GM10847 (cell line): ENCODE data around the gene MINPP1.

Source experiments
- POLR2A ChIP-seq: IDR thresholded peaks from 2 replicates; pipeline ENCODE4 v1.6.1; 2011; ENCODE audit not compliant: insufficient read length; ENCODE audit errors: extremely low read depth

The MINPP1 gene

GRCh38 chr10:87565010-87565409 is 60.3 kb downstream of the MINPP1 start:
- no peak for TF ChIP-seq POLR2A

- TF ChIP-seq POLR2A: no peak
Observed at GRCh38 chr10:87575851-87576250, 71.2 kb downstream of the MINPP1 start.

- no peak for TF ChIP-seq POLR2A
Observed at GRCh38 chr10:87578160-87578841, 73.6 kb downstream of the MINPP1 start.

GRCh38 chr10:87578842-87579401 is 74.2 kb downstream of the MINPP1 start:
- TF ChIP-seq POLR2A: no peak

- TF ChIP-seq POLR2A: no peak
Observed at GRCh38 chr10:87579563-87579962, 74.9 kb downstream of the MINPP1 start.

- TF ChIP-seq POLR2A: no peak
Observed at GRCh38 chr10:87580016-87580415, 75.3 kb downstream of the MINPP1 start.

GRCh38 chr10:87585565-87586514 is 81.1 kb downstream of the MINPP1 start:
- no peak for TF ChIP-seq POLR2A

GRCh38 chr10:87589645-87590051 is 85.0 kb downstream of the MINPP1 start:
- TF ChIP-seq POLR2A: no peak

GRCh38 chr10:87590705-87591588 is 86.3 kb downstream of the MINPP1 start:
- no peak for TF ChIP-seq POLR2A

GRCh38 chr10:87591589-87591886 is 86.8 kb downstream of the MINPP1 start:
- TF ChIP-seq POLR2A: no peak

- no peak for TF ChIP-seq POLR2A
Observed at GRCh38 chr10:87593702-87594101, 89.0 kb downstream of the MINPP1 start.

- TF ChIP-seq POLR2A: no peak
Observed at GRCh38 chr10:87594181-87594580, 89.5 kb downstream of the MINPP1 start.

GRCh38 chr10:87594864-87595263 is 90.2 kb downstream of the MINPP1 start:
- no peak for TF ChIP-seq POLR2A

GRCh38 chr10:87596351-87596750 is 91.7 kb downstream of the MINPP1 start:
- no peak for TF ChIP-seq POLR2A

- no peak for TF ChIP-seq POLR2A
Observed at GRCh38 chr10:87598700-87599099, 94.0 kb downstream of the MINPP1 start.
